HCT116 (cell line): Measurements from ENCODE around the gene RPF1. TPM values are rescaled to one million over a fixed set of nuclear protein-coding genes. Genes with fewer than 3 reads are reported as not detected.

Source experiments
- ATAC-seq: fragments of 200-7000 bp; cut with Tn5 transposase; 2 replicates; pipeline ENCODE4 v1.9.1; 2020; ENCODE audit warnings: mild to moderate bottlenecking, moderate library complexity
- BruUV-seq: library from RNA; stranded (reverse); fragments of 400-500 nt; replicated peaks from 2 replicates; lab custom pipeline; 2021; lab: Mats Ljungman, UMichigan
- CTCF ChIA-PET: fragments of 300-600 bp; sonication (Branson Sonifier 250); formaldehyde crosslinking; loops from one replicate; lab custom pipeline; 2021; ENCODE audit warnings: antibody characterized with exemption; lab: Charles Lee
- POLR2A ChIA-PET: fragments of 300-600, 350-600 bp; sonication (Branson Sonifier 250); formaldehyde crosslinking; loops from one replicate; lab custom pipeline; 2021; ENCODE audit warnings: antibody characterized with exemption; lab: Charles Lee
- RAD21 ChIA-PET, 2 experiments: fragments of 300-600 bp; sonication (Branson Sonifier 250); formaldehyde crosslinking; loops; one replicate each; lab custom pipeline; 2023; ENCODE audit warnings: low total read pairs in 2 of 2; ENCODE audit not compliant: uncharacterized antibody in 2 of 2, unreplicated experiment in 2 of 2, low non-redundant PET in 1 of 2; lab: Charles Lee
- DNase-seq: peaks from one replicate; pipeline ENCODE4 v3.0.0-alpha.2; 2010; ENCODE audit warnings: low read depth, low spot score
- H2AFZ ChIP-seq: fragments of 200-600 bp; shearing (Covaris generic), sonication (generic); 2 replicates; pipeline ENCODE4 v1.6.1; 2017; ENCODE audit warnings: low read depth, mixed run types, mixed read lengths, antibody characterized with exemption, low read length; ENCODE audit not compliant: poor library complexity, severe bottlenecking
- H3K27ac ChIP-seq: 2 replicates; pipeline ENCODE4 v1.5.1; 2012; ENCODE audit warnings: low read depth, low read length
- H3K27me3 ChIP-seq: fragments of 200-600 bp; sonication (generic); 2 replicates; pipeline ENCODE4 v1.6.1; 2016; ENCODE audit warnings: mixed run types, low read length, mixed read lengths; ENCODE audit not compliant: insufficient read depth
- H3K36me3 ChIP-seq, 2 experiments: fragments of 200-500 bp in 1 of 2; fragments of 200-600 bp in 1 of 2; sonication (Bioruptor generic) in 1 of 2; sonication (generic) in 1 of 2; 2 replicates each; pipeline versions ENCODE4 v1.5.1 to v1.6.1; 2014 to 2016; ENCODE audit warnings: low read length in 2 of 2, inconsistent platforms in 1 of 2, mixed read lengths in 1 of 2, mixed run types in 1 of 2; ENCODE audit not compliant: insufficient read depth in 2 of 2, control insufficient read depth in 1 of 2
- H3K4me1 ChIP-seq, 2 experiments: fragments of 200-600 bp in 1 of 2; sonication (generic) in 1 of 2; 2 replicates each; pipeline versions ENCODE4 v1.5.1 to v1.6.1; 2012 to 2017; ENCODE audit warnings: low read length in 2 of 2, inconsistent platforms in 1 of 2, mild to moderate bottlenecking in 1 of 2, mixed read lengths in 1 of 2, mixed run types in 1 of 2, moderate library complexity in 1 of 2; ENCODE audit not compliant: insufficient read depth in 2 of 2, control insufficient read depth in 1 of 2
- H3K4me2 ChIP-seq: fragments of 200-600 bp; sonication (generic); 2 replicates; pipeline ENCODE4 v1.6.1; 2017; ENCODE audit warnings: mixed run types, low read length, mixed read lengths
- H3K4me3 ChIP-seq, 2 experiments: fragments of 200-600 bp in 1 of 2; sonication (generic) in 1 of 2; replicated peaks in 1 of 2; 2 replicates each; pipeline ENCODE4 v1.5.1; 2011 to 2016; ENCODE audit warnings: low read length in 2 of 2, control low read depth in 1 of 2, low read depth in 1 of 2, mild to moderate bottlenecking in 1 of 2, mixed read lengths in 1 of 2, mixed run types in 1 of 2
- H3K79me2 ChIP-seq: fragments of 200-600 bp; sonication (generic); 2 replicates; pipeline ENCODE4 v1.6.1; 2017; ENCODE audit warnings: mild to moderate bottlenecking, mixed run types, low read length, moderate library complexity, mixed read lengths; ENCODE audit not compliant: insufficient read depth
- H3K9ac ChIP-seq: fragments of 200-600 bp; sonication (generic); 2 replicates; pipeline ENCODE4 v1.6.1; 2016; ENCODE audit warnings: low read length, mixed read lengths
- H3K9me2 ChIP-seq: fragments of 200-600 bp; sonication (generic), shearing (Covaris generic); 2 replicates; pipeline ENCODE4 v1.6.1; 2017; ENCODE audit warnings: mixed run types, mild to moderate bottlenecking, moderate library complexity; ENCODE audit not compliant: insufficient read depth
- H3K9me3 ChIP-seq, 2 experiments: fragments of 200-500 bp in 1 of 2; fragments of 200-600 bp in 1 of 2; sonication (Bioruptor generic) in 1 of 2; sonication (generic) in 1 of 2; 2 replicates each; pipeline ENCODE4 v1.6.1; 2014 to 2017; ENCODE audit warnings: low read length in 2 of 2, mixed read lengths in 2 of 2, inconsistent platforms in 1 of 2, low read depth in 1 of 2, mild to moderate bottlenecking in 1 of 2, mixed run types in 1 of 2, moderate library complexity in 1 of 2; ENCODE audit not compliant: control insufficient read depth in 1 of 2, insufficient read depth in 1 of 2
- H4K20me1 ChIP-seq: fragments of 200-600 bp; sonication (generic), shearing (Covaris generic); 2 replicates; pipeline ENCODE4 v1.6.1; 2017; ENCODE audit warnings: mixed run types, mild to moderate bottlenecking, moderate library complexity; ENCODE audit not compliant: insufficient read depth
- CBX3 ChIP-seq: IDR thresholded peaks from 2 replicates; pipeline ENCODE4 v1.6.1; 2012; ENCODE audit warnings: low read depth
- EZH2 ChIP-seq: fragments of 200-600 bp; sonication (generic); IDR thresholded peaks from 2 replicates; pipeline ENCODE4 v1.6.1; 2017; ENCODE audit warnings: antibody characterized with exemption, mixed run types
- EZH2phosphoT487 ChIP-seq: fragments of 200-600 bp; IDR thresholded peaks from 2 replicates; pipeline ENCODE4 v1.6.1; 2018; ENCODE audit warnings: antibody characterized with exemption, borderline replicate concordance
- FOSL1 ChIP-seq: IDR thresholded peaks from 2 replicates; pipeline ENCODE4 v1.6.1; 2012; ENCODE audit warnings: low read depth
- JUND ChIP-seq: IDR thresholded peaks from 2 replicates; pipeline ENCODE4 v1.6.1; 2012
- POLR2A ChIP-seq: IDR thresholded peaks from 2 replicates; pipeline ENCODE4 v1.7.0; 2011; ENCODE audit warnings: borderline replicate concordance; ENCODE audit not compliant: insufficient read depth, insufficient read length; ENCODE audit errors: extremely low read depth
- POLR2AphosphoS5 ChIP-seq: IDR thresholded peaks from 2 replicates; pipeline ENCODE4 v1.6.1; 2011; ENCODE audit warnings: mild to moderate bottlenecking, low read depth, low read length, moderate library complexity
- RAD21 ChIP-seq: IDR thresholded peaks from 2 replicates; pipeline ENCODE4 v1.6.1; 2012; ENCODE audit warnings: low read depth, mild to moderate bottlenecking
- SP1 ChIP-seq: IDR thresholded peaks from 2 replicates; pipeline ENCODE4 v1.6.1; 2012; ENCODE audit warnings: low read depth
- SRF ChIP-seq: IDR thresholded peaks from 2 replicates; pipeline ENCODE4 v1.6.1; 2012; ENCODE audit warnings: low read depth
- TCF7L2 ChIP-seq: IDR thresholded peaks from 2 replicates; pipeline ENCODE4 v1.7.0; 2011; ENCODE audit warnings: borderline replicate concordance, inconsistent platforms; ENCODE audit not compliant: insufficient read depth, insufficient read length; ENCODE audit errors: extremely low read depth
- ZFX ChIP-seq: fragments of 450-650 bp; IDR thresholded peaks from 2 replicates; pipeline ENCODE4 v1.6.1; 2017
- ZNF274 ChIP-seq: fragments of 200-500 bp; sonication (Bioruptor generic); IDR thresholded peaks from 2 replicates; pipeline ENCODE4 v1.6.1; 2014; ENCODE audit warnings: mild to moderate bottlenecking, low read depth, low read length, inconsistent platforms
- intact Hi-C: fragments of 100-400 bp; cut with micrococcal nuclease; formaldehyde crosslinking; loops from 2 replicates; pipeline ENCODE4 v1.10.0; 2022
- total RNA-seq: library from RNA; stranded (reverse); gene quantifications from one replicate; pipeline ENCODE4 v1.2.1, GENCODE V29; 2021; ENCODE audit not compliant: unreplicated experiment
- TF ChIP-seq, protein P1 (sequence below): IDR thresholded peaks from 2 replicates; pipeline ENCODE4 v1.6.1; 2012
- TF ChIP-seq, protein P2 (sequence below), 3 experiments: fragments of 200-600 bp in 1 of 3; sonication (generic) in 1 of 3; IDR thresholded peaks in 2 of 3; conservative IDR thresholded peaks in 1 of 3; 2 replicates each; pipeline ENCODE4 v1.5.1; 2012 to 2017; ENCODE audit warnings: low read depth in 2 of 3, low read length in 2 of 3, antibody characterized with exemption in 1 of 3, borderline replicate concordance in 1 of 3, control low read depth in 1 of 3, mild to moderate bottlenecking in 1 of 3, mixed read lengths in 1 of 3, mixed run types in 1 of 3, moderate library complexity in 1 of 3; ENCODE audit not compliant: insufficient read depth in 1 of 3

The RPF1 gene
- total RNA-seq, 1 experiment from 2014 or later = 86.9 TPM

DNA sequence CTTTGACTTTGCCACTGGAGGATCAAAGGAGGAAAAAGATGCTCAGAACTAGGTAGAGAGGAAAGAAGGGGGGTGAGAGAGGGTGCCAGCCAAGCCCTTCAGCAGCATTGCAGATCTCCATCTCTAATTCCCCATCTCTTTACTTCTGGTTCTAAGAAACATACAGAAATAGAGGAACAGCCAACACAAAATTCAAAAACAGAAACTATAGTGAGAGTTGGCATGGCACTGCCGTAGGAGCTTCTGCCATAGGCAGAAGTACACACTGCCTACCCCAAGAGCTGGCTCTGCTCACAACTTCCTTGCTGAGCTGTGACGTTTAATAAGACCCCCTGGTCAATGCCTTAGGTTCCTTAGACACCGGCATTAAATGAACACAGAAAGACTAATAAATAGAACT is 26.6 kb upstream of the RPF1 start:
- DNase-seq (no peak), ATAC-seq (no peak)
- Histone ChIP-seq H3K79me2 (no peaks in the 10 kb centered on the region), H3K9me2 (no peaks in the 10 kb centered on the region), H3K27me3 (no peaks in the 10 kb centered on the region), H2AFZ (no peak overlapping the region), H3K27ac (no peak overlapping the region), H3K9me3 (no peaks in the 10 kb centered on the region), H3K4me3 (no peak overlapping the region), H3K9ac (no peak overlapping the region), H3K36me3 (no peaks in the 10 kb centered on the region), H3K4me2 (no peak overlapping the region), H4K20me1 (no peaks in the 10 kb centered on the region), H3K4me1 (no peaks in the 10 kb centered on the region)
- BruUV-seq = no TSS peak
- no peak for TF ChIP-seq SP1
- TF ChIP-seq TCF7L2 = no peak
- TF ChIP-seq ZNF274 = no peak
- no peak for TF ChIP-seq POLR2A
- no peak for TF ChIP-seq ZFX
- no peak for TF ChIP-seq EZH2phosphoT487
- TF ChIP-seq, protein P1, sequence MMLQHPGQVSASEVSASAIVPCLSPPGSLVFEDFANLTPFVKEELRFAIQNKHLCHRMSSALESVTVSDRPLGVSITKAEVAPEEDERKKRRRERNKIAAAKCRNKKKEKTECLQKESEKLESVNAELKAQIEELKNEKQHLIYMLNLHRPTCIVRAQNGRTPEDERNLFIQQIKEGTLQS = no peak
- no peak for TF ChIP-seq FOSL1
- TF ChIP-seq, protein P2, sequence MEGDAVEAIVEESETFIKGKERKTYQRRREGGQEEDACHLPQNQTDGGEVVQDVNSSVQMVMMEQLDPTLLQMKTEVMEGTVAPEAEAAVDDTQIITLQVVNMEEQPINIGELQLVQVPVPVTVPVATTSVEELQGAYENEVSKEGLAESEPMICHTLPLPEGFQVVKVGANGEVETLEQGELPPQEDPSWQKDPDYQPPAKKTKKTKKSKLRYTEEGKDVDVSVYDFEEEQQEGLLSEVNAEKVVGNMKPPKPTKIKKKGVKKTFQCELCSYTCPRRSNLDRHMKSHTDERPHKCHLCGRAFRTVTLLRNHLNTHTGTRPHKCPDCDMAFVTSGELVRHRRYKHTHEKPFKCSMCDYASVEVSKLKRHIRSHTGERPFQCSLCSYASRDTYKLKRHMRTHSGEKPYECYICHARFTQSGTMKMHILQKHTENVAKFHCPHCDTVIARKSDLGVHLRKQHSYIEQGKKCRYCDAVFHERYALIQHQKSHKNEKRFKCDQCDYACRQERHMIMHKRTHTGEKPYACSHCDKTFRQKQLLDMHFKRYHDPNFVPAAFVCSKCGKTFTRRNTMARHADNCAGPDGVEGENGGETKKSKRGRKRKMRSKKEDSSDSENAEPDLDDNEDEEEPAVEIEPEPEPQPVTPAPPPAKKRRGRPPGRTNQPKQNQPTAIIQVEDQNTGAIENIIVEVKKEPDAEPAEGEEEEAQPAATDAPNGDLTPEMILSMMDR (IDR thresholded peaks at IDR 0.05 in 2 of 3, conservative IDR thresholded peaks at IDR 0.05 in 1 of 3; ENCODE audit: borderline replicate concordance in 1 of 3, insufficient read depth in 1 of 3, low read depth in 2 of 3, low read length in 2 of 3) = no peak
- TF ChIP-seq RAD21 = no peak
- TF ChIP-seq JUND = no peak
- no peak for TF ChIP-seq SRF
- TF ChIP-seq EZH2 = no peak
- TF ChIP-seq POLR2AphosphoS5 = no peak
- no peak for TF ChIP-seq CBX3
- POLR2A ChIA-PET = no interaction called here
- CTCF ChIA-PET = interaction anchor here (1.3 kb wide), 1 partner anchor 311 kb away, joined by 3 read pairs; no protein-coding TSS in a partner anchor
- intact Hi-C loops = no loop called here
- RAD21 ChIA-PET = no interaction called here
